Measurements from ENCODE around the gene TATDN2. TPM values are rescaled to one million over a fixed set of nuclear protein-coding genes. Genes with fewer than 3 reads are reported as not detected.

The TATDN2 gene
- total and polyA plus RNA-seq, 9 of the 15 experiments (the other 6 are each of a cell fraction or from before 2014, with no cell fraction given) = 5.2 to 44.7 (median 25.8) TPM

GRCh38 chr3:10224794-10225665, 23.2 kb upstream of the TATDN2 start (continued):
- TF ChIP-seq NKRF (IDR thresholded peaks at IDR 0.05; ENCODE audit: borderline replicate concordance) (no peak), U2AF2 (optimal IDR thresholded peaks at IDR 0.05; ENCODE audit: low read depth, low read length) (no peak), GABPA (tag; conservative IDR thresholded peaks at IDR 0.05; ENCODE audit: low read depth) (peak; percentile 51), ZNF12 (CRISPR knock-in tag; IDR thresholded peaks at IDR 0.05) (no peak), ELK1 (CRISPR knock-in tag; IDR thresholded peaks at IDR 0.05) (no peak), CBFB (CRISPR knock-in tag; IDR thresholded peaks at IDR 0.05) (no peak), ZNF717 (CRISPR knock-in tag; IDR thresholded peaks at IDR 0.05) (no peak), TCFL5 (CRISPR knock-in tag; conservative IDR thresholded peaks at IDR 0.05) (no peak), SMAD3 (CRISPR knock-in tag; conservative IDR thresholded peaks at IDR 0.05) (no peak), ELF4 (CRISPR knock-in tag; IDR thresholded peaks at IDR 0.05) (no peak), MEIS2 (IDR thresholded peaks at IDR 0.05; ENCODE audit: partially characterized antibody) (peak; percentile 50), SMC3 (conservative IDR thresholded peaks at IDR 0.05; ENCODE audit: insufficient read depth, low read depth, low read length) (peak; percentile 91), TBP (optimal IDR thresholded peaks at IDR 0.05; ENCODE audit: low read depth, low read length) (peak; percentile 5)
- TF ChIP-seq, protein P1, sequence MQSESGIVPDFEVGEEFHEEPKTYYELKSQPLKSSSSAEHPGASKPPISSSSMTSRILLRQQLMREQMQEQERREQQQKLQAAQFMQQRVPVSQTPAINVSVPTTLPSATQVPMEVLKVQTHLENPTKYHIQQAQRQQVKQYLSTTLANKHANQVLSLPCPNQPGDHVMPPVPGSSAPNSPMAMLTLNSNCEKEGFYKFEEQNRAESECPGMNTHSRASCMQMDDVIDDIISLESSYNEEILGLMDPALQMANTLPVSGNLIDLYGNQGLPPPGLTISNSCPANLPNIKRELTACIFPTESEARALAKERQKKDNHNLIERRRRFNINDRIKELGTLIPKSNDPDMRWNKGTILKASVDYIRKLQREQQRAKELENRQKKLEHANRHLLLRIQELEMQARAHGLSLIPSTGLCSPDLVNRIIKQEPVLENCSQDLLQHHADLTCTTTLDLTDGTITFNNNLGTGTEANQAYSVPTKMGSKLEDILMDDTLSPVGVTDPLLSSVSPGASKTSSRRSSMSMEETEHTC (IDR thresholded peaks at IDR 0.05) = no peak
- TF ChIP-seq, protein P2, sequence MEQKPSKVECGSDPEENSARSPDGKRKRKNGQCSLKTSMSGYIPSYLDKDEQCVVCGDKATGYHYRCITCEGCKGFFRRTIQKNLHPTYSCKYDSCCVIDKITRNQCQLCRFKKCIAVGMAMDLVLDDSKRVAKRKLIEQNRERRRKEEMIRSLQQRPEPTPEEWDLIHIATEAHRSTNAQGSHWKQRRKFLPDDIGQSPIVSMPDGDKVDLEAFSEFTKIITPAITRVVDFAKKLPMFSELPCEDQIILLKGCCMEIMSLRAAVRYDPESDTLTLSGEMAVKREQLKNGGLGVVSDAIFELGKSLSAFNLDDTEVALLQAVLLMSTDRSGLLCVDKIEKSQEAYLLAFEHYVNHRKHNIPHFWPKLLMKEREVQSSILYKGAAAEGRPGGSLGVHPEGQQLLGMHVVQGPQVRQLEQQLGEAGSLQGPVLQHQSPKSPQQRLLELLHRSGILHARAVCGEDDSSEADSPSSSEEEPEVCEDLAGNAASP (IDR thresholded peaks at IDR 0.05) = no peak
- TF ChIP-seq, protein P3, sequence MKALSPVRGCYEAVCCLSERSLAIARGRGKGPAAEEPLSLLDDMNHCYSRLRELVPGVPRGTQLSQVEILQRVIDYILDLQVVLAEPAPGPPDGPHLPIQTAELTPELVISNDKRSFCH (CRISPR knock-in tag; IDR thresholded peaks at IDR 0.05) = no peak
- TF ChIP-seq, protein P3 (tag; IDR thresholded peaks at IDR 0.05) = no peak
- TF ChIP-seq, protein P4, sequence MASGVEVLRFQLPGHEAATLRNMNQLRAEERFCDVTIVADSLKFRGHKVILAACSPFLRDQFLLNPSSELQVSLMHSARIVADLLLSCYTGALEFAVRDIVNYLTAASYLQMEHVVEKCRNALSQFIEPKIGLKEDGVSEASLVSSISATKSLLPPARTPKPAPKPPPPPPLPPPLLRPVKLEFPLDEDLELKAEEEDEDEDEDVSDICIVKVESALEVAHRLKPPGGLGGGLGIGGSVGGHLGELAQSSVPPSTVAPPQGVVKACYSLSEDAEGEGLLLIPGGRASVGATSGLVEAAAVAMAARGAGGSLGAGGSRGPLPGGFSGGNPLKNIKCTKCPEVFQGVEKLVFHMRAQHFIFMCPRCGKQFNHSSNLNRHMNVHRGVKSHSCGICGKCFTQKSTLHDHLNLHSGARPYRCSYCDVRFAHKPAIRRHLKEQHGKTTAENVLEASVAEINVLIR (CRISPR knock-in tag; IDR thresholded peaks at IDR 0.05) = no peak
- TF ChIP-seq, protein P5, sequence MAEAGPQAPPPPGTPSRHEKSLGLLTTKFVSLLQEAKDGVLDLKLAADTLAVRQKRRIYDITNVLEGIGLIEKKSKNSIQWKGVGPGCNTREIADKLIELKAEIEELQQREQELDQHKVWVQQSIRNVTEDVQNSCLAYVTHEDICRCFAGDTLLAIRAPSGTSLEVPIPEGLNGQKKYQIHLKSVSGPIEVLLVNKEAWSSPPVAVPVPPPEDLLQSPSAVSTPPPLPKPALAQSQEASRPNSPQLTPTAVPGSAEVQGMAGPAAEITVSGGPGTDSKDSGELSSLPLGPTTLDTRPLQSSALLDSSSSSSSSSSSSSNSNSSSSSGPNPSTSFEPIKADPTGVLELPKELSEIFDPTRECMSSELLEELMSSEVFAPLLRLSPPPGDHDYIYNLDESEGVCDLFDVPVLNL (CRISPR knock-in tag; IDR thresholded peaks at IDR 0.05; ENCODE audit: low read depth) = no peak

All from K562 (cell line).